Measurements from ENCODE around the gene AMFR.
"Not testable (repeated sequence)": the region's sequence is repeated elsewhere in the genome, so short reads cannot be mapped to it uniquely, and the experiment has no call there.

Gene AMFR

DNA sequence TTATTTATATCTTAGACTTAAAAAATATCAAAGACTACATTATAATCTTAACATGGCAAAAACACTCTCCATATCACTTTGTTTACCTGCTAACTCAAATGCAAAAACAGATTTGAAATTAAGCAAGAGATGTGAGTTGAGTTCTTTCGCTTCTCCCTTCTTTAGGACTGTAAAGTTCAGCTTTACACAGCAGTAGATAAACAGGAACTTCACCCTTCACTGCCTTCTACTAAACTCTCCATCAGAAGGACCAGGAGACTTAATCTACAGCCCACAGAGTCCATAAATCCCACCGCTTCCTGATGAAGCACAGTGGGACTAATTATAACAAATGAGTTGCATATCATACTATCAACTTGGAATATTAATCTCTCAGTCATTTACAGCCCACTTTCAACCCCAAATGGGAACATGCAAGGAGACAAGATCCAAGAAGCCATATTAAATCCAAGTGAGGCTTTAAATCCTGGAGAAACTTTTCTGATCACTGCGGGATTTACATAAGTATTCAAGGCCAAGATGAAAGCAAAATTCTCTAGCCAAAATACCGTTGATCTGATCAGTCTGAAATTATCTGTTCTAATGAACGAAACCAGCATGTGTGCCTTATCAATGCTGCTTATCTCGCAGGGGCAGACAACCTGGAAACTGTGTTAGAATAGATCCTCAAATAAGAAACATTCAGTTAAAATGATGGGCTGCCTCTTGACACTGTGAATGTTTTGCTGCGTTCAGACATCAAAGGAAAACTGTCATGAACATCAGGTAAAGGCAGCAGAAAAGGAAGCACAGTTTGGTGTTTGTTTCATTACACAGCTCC lies 1.6 kb downstream of the AMFR start:
- DNase-seq, result no peak

DNA sequence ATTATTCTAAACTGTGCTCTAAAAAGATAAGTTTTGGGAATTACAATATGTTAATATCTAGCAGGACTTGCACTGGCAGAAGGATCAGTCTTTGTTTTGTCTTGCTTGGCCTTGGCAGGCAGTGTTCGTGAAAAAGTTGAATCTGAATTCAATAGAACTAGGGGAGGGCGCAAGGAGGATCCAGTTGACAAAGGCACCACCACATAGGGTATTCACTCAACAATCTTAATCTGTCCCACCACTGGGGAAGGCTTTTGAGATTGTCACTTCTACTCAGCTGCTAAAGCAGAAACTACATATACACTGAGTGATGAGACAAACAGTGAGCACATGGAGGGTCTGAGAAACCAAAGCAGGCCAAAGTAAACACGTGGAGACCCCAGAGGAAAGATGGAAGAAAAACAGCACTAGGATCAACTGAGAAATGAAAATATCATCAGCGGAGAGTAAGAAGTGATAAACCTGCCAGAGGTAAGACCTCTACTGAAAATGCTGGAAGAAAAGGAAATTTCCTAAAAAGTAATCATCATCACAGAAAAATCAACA lies 2.4 kb downstream of the AMFR start:
- no peak for DNase-seq

DNA sequence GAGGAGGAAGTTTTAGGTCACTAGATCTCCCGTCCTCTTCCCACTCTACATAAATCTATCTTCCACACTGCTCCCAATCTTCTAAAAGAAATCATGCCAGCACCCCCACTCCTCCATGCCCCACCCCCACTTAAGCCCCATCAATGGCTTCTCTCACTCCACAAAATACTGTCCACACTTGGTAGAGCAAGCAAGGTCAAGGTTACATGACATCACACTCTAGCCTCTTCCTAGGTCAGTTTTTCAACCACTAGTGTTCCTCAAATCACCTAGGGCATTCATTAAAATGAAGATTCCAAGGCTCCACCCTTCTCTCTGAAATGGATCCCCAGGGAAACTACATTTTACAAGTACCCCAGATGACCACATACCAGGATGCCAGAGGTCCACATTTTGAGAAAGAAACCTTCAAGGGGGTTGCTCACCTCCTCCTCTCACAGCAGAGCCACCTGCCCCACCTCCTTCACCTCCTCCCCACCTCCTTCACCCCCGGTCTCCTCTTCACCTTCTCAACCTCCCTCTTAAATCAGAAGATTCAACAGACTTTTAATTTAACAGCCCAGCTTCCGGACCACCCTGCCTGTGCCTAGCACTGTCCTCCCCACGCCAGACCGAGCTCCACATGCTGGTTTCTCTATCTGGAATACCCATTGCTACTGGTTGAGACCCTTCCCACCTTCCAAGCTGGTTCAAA lies 3.2 kb downstream of the AMFR start:
- DNase-seq, result no peak

DNA sequence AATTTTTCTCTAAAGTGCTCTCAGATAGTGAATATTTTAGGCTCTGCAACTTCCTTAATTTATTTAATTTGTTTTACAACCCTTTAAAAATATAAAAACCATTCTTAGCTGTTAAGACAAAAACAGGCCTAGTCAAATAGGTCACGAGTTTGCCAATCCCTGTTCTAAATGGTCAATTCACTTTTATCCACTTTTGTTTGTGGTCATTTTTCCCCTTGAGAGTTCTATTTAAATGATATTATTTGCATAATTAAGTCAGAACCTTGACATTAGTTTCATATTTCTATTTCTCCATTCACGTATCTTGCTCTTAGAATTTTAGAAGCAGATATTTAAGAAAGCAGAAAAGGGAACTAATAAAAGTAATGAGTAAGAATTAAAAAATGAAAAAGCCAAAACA lies 4.0 kb downstream of the AMFR start:
- DNase-seq, result no peak

DNA sequence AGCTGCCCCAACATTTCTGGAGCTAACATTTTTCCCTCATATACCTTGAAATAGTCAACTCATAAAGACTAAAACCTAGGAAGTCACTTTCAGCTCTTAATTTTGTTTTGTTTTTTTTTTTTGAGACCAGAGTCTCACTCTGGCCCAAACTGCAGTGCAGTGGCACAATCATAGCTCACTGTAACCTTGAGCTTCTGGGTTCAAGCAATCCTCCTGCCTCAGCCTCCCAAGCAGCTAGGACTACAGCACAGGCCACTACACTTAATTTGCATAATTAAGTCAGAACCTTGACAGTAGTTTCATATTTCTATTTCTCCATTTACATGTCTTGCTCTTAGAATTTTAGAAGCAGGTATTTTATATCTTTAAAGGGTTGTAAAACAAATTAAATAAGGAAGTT lies 4.7 kb downstream of the AMFR start:
- DNase-seq, result no peak

DNA sequence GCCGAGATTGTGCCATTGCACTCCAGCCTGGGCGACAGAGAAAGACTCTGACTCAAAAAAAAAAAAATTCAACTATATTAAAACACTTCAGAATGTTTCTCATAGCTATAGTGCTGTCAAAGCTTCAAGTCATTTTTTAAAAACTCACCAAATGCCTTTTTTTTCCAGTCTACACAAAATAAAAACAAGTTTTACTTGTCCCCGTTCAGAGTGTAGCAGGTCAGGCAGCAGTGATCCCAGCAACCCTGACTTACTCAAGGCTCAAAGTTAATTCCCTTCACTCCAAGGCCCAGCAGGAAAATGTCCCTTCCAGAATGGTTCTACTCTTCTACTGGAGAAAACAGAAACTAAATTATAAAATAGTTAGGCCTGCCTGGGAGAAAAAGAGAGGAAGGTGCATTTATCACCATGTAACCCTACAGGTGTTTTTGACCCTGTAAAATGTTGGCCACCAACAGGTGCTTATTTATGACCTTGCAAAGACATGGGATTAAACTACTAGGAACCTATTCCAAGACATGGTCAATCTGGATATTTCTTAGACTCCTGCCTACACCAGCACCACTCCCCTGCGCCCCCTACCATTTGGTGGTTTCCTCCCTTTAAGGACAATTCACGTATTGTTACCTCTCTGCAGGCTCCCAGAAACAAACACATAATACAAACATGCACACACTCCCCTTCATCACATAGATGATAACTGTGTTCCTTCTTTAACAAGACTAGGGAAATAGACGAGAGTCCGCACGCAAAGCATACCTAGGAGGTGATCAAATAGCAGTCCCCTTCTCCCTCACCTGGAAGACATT lies 5.4 kb downstream of the AMFR start:
- DNase-seq, result no peak

DNA sequence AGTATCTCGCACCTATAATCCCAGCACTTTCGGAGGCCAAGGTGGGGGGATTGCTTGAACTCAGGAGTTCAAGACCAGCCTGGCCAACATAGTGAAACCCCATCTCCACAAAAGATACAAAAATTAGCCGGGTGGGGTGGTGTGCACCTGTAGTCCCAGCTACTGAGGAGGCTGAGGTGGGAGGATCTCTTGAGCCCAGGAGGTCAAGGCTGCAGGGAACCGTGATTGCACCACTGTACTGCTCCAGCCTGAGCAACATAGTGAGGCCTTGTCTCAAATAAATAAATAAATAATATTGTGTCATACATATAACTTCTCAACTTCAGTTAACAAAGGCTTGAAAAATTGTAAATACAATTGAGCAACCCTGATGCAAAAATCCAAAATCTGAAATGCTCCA lies 8.2 kb downstream of the AMFR start:
- DNase-seq, result no peak

DNA sequence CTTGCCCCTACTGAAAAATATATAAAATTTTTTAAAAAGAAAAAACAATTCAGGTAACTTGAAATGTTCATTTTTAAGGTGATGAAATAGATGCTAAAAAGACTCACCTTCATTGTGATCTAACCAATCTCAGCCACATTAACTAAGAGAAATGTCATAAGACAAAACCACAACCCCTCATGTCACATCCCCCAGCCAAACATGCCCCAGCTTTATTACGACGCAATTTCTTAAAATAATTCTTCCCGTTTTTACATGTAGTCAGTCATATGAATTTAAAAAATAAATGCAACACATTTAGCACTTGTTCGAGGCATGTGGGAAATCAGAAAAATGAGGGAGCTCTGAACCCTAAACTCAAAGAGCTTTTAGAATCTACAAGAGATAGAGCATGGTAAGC lies 9.5 kb downstream of the AMFR start:
- no peak for DNase-seq

DNA sequence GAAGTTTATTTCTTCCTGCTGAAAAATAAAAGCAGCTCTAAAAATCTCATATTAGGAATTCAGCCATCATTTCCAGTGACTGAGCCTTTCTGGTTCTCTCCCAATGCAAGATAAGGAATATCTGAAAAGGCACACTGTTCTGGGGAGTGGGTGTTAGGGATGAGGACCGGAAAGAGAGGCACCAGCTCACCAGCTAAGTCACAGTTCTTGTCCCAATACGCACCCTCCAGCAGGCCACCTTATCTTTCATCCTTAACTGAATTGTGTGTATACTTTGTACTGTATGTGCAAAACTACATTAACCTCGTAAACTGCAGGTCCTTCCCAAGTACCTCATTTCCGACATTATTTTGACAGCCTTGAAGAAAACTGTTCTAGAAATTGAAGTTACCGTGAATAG lies 11.0 kb downstream of the AMFR start:
- no peak for DNase-seq

DNA sequence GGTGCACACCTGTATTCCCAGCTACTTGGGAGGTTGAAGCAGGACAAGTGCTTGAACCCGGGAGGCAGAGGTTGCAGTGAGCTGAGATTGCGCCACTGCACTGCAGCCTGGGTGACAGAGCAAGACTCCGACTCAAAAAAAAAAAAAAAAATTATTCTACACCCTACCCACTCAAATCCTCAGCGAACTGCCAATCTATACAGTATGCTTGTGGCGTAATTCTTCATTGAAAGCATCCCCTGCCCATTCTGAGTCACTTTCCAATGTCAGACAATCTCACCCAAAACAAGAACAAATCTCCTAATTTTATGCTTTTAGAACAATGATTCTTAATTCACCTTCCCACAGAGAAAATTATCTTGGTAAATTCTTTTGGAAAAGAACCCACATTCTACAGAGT lies 12.0 kb downstream of the AMFR start:
- no peak for DNase-seq

DNA sequence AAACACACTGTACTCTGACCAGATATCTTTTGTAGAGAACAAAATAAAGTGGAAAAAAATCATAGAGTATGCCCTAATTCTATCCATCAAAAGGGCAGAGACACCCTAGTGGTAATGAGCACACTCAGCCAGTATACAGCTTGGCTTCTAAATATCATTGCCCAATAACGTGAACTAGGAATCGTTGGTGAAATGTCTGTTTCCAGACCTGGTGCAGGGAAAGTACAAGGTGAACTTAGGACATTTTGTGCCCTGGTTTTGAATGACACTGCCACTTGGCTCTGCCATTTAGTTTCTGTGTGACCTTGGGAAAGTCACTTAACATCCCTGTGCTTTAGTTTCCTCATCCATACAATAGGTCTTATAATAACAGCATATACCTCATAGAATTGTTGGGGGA lies 13.7 kb downstream of the AMFR start:
- no peak for DNase-seq

DNA sequence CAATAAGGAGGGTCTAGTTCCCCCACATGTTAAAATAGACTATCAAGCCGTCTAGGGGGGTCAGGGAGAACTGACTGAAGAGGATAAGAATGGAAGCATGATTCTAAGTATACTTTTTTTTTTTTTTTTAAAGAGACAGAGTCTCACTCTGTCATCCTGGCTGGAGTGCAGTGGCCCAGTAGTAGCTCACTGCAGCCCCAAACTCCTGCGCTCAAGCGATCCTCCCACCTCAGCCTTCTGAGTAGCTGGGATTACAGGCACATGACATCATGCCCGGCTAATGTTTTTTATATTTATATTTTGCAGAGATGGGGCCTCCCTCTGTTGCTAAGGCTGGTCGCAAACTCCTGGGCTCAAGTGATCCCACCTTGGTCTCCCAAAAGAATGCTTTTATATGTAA lies 14.2 kb downstream of the AMFR start:
- no peak for DNase-seq

DNA sequence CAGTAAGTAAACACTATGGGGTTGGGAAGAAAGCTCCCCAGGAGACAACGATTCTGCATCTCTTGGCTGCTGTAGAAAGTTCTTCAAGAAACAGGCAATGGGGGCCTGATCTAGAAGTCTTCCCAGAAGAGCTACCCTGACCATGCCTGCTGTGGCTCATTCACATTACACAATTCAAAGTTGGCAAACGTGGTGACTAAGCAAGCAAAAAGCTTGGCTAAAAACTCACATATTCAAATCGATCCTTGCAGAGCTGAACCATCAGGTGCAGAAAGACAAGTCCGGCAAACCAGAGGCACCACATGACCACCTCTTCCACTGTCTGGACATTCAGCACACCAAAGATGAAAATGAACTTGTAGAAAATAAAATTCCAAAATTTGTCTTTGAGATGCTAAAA lies 16.1 kb downstream of the AMFR start:
- DNase-seq, result no peak

DNA sequence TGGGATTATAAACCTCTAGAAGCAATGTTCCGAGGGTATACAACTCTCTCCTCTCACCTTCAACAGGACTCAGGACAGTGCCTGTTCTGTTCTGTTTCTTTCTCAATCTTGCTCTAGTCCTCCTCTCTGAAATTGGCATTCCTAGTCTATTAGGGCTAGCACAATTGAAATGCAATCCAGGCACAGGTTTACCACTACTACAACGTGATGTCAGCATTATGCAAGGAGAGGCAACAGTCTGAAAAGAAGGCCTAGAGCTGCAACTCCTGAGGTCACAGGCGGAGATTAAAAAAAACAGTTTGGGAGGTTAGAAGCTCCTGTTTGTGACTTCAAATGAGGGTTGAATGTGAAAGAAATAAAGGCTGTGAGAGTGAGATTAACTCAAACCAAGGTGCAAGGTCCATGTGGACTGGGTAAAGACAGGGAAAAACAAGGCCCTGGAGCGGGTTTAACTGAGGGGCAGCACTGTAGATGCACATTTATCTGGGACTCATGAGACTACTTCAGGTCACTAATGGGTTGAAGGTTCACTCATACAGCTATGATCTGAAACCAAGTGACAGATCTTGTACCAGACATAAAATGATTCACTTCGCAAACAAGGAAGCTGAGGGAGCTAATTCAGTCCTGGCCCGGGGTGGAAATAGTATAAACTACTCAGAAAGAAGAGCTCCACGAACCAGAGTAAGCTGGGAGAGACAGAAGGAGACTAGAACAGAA lies 16.8 kb downstream of the AMFR start:
- no peak for DNase-seq

DNA sequence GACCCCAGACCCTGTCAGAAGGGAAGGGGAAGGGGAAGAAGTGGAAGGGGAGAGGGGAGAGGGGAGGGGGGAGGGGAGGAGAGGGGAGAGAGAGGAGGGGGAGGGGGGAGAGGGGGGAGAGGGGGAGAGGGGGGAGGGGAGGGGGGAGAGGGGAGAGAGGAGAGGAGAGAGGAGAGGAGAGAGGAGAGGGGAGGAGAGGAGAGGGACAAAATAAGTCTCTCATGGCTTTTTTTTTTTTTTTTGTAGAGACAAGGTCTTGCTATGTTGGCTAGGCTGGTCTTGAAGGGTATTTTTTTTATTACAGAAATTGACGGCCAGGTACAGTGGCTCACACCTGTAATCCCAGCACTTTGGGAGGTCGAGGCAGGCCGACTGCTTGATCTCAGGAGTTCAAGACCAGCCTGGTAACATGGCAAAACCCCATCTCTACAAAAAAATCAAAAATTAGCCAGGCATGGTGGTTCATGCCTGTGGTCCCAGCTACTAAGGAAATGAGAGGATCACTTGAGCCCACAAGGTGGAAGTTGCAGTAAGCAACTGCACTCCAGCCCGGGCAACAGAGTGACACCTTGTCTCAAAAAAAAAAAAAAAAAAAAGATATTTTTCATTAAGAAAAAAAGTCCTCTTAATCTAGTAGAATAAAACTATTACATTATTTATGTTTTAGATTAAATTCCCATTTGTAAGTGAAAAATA lies 19.2 kb downstream of the AMFR start:
- DNase-seq, result no peak

DNA sequence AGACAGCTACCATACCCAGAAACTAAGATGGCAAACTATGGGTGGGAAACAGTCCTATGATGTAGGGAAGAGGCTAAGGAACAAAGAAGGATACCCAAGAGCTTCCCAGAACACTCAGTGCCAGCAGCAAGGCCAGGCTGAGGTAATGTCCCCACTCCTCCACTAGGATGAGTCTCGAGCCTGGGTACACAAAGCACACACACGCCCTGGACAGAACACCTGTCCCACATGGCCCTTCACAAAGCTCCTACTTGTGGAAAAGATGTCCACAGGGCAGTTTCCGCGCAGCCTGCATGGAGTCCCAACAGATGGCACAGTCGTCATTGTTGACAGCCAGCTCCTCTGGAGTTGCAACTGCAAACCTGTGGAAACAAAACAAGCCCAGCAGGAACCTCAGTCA lies 23.9 kb downstream of the AMFR start:
- no peak for DNase-seq

DNA sequence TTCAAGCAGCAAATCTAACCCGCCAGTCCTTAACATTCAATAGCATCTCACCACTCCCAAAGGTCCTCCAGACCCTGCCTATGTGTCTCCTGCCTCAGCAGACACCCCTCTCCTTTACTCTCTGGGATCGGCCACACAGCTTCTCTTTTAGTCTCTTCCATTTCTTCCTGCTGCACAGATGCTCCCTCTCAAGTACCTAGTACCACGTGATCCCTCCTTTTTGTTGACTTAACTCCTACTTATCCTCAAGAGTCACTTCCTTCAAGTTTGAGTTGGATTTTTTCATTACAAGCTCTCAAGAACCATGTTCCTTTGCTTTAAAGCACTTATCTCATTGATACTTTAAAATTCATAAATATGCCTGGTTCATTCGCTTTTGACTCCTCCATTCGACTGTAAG lies 24.9 kb downstream of the AMFR start:
- DNase-seq, result no peak

DNA sequence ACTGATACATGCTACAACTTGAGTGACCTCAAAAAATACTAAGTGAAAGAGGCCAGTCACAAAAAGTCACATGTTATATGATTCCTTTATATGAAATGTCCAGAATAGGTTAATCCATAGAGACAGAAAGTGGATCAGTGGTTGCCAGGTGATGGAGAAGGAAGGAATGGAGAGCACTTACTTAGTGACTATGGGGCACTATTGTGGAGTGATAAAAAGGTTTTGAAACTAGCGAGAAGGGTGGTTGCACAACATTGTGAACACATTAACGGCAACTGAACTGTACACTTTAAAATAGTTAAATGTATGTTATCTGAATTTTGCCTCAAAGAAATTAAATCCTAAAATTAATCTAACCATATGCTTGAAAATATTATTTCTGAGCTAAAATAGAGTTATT lies 25.9 kb downstream of the AMFR start:
- no peak for DNase-seq

DNA sequence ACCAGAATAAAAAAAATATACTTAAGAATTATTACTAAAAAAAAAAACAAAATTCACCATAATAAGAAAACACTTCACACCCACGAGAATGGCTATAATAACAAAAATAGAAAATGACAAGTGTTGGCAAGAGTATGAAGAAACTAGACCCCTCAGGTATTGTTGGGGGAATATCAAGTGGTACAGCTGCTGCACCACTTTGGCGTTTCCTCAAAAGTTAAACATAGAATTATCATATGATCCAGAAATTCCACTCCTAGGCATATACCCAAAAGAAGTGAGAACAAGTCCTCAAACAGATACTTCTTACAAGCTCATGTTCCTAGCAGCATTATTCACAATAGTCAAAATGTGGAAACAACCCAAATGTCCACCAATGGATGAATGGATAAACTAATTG lies 26.3 kb downstream of the AMFR start:
- DNase-seq, result no peak

DNA sequence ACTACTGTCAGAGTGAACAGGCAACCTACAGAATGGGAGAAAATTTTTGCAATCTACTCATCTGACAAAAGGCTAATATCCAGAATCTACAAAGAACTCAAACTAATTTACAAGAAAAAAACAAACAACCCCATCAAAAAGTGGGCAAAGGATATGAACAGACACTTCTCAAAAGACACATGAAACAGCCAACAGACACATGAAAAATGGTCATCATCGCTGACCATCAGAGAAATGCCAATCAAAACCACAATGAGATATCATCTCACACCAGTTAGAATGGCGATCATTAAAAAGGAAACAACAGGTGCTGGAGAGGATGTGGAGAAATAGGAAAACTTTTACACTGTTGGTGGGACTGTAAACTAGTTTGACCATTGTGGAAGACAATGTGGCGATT lies 28.6 kb downstream of the AMFR start:
- DNase-seq, result not testable (repeated sequence)

DNA sequence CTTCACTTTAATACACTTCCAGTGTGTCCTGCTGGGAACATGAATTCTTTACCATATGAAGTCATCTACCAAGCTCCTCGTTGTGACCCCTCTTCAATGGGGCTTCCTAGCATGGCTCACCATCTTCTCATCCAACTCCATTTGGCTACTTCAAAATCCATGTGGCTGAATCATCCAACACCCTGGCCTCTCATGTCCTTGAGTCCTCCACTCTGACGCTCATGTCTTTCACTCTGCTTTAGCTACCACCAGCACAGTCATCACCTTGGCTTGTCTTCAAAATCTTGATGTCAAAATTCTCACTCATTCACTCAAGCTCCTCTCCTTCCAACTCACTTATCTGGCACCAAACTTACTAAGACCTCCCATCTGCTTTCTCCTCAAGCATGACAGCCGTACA lies 35.8 kb downstream of the AMFR start:
- no peak for DNase-seq

DNA sequence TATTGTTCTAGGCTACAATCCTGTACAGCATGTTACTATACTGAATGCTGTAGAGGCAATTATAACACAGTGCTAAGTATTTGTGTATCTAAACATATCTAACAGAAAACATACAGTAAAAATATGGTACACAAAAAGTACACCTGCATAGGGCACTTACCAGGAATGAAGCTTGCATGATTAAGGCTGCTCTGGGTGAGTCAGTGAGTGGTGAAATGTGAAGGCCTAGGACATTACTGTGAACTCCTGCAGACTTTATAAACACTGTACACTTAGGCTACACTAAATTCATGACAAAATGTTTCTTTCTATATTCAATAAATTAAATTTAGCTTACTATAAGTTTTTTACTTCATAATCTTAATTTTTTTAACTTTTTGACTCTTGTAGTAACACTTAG lies 37.1 kb downstream of the AMFR start:
- no peak for DNase-seq
